ENCODE measurements around the gene KDM1A.

KDM1A gene

GRCh38 chr1:23110391-23110790 lies 91.1 kb downstream of the KDM1A start:
- DNase-seq (ENCODE audit: low spot score): no peak

- no peak for DNase-seq (ENCODE audit: low spot score)
These were observed 92.6 kb downstream of the KDM1A start for GRCh38 chr1:23111600-23112535.

GRCh38 chr1:23114424-23115079 lies 95.3 kb downstream of the KDM1A start:
- DNase-seq (ENCODE audit: low spot score): no peak

GRCh38 chr1:23116216-23116836 lies 97.1 kb downstream of the KDM1A start:
- no peak for DNase-seq (ENCODE audit: low spot score)

- DNase-seq (ENCODE audit: low spot score): no peak
These were observed 97.8 kb downstream of the KDM1A start for GRCh38 chr1:23116921-23117699.

- DNase-seq (ENCODE audit: low spot score): no peak
These were observed 99.1 kb downstream of the KDM1A start for GRCh38 chr1:23118407-23118806.

- no peak for DNase-seq (ENCODE audit: low spot score)
These were observed 99.9 kb downstream of the KDM1A start for GRCh38 chr1:23118957-23119792.

- no peak for DNase-seq (ENCODE audit: low spot score)
These were observed 101.1 kb downstream of the KDM1A start for GRCh38 chr1:23120383-23120782.

- DNase-seq (ENCODE audit: low spot score): no peak
These were observed 102.9 kb downstream of the KDM1A start for GRCh38 chr1:23122023-23122748.

GRCh38 chr1:23122796-23123195 lies 103.5 kb downstream of the KDM1A start:
- DNase-seq (ENCODE audit: low spot score): no peak

- DNase-seq (ENCODE audit: low spot score): no peak
These were observed 104.3 kb downstream of the KDM1A start for GRCh38 chr1:23123528-23123927.

- DNase-seq (ENCODE audit: low spot score): no peak
These were observed 105.2 kb downstream of the KDM1A start for GRCh38 chr1:23124259-23125026.

GRCh38 chr1:23125489-23125888 lies 106.2 kb downstream of the KDM1A start:
- DNase-seq (ENCODE audit: low spot score): no peak

- DNase-seq (ENCODE audit: low spot score): no peak
These were observed 106.9 kb downstream of the KDM1A start for GRCh38 chr1:23126200-23126599.

GRCh38 chr1:23126801-23127200 lies 107.5 kb downstream of the KDM1A start:
- no peak for DNase-seq (ENCODE audit: low spot score)

GRCh38 chr1:23129846-23130245 lies 110.6 kb downstream of the KDM1A start:
- no peak for DNase-seq (ENCODE audit: low spot score)

- no peak for DNase-seq (ENCODE audit: low spot score)
These were observed 112.8 kb downstream of the KDM1A start for GRCh38 chr1:23132033-23132432.

All from SW480 (cell line).